ENCODE measurements around the gene EBF3.

DNA sequence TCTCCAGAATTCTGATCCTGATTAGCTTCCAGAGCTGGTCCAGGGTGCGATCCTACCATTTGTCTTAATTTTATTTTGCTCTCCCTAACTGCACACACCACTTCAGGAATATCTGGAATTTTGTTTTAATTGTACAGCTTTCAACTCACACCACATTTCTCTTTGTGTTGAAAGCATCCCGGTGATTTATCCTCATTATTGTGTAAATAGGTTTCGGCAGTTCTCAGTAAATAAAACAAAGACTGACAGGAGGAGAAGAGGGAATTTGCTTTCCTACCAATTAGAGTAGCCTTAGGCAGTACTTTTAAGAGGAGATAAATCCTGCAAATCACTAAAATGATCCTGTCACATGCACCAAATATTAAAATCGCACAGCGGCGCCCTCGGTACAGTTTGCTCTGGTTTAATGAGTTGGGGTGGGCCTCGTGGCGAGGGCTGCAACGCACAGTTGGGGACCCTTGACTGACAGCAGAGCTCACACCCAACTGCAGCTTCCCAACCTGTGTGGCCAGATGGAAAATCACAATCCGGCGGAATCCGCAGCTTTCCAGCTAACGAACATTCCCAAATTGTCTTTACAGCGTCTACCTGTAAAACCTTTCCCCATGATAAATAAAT, 62.6 kb downstream of the EBF3 start:
- TF ChIP-seq, protein P1, sequence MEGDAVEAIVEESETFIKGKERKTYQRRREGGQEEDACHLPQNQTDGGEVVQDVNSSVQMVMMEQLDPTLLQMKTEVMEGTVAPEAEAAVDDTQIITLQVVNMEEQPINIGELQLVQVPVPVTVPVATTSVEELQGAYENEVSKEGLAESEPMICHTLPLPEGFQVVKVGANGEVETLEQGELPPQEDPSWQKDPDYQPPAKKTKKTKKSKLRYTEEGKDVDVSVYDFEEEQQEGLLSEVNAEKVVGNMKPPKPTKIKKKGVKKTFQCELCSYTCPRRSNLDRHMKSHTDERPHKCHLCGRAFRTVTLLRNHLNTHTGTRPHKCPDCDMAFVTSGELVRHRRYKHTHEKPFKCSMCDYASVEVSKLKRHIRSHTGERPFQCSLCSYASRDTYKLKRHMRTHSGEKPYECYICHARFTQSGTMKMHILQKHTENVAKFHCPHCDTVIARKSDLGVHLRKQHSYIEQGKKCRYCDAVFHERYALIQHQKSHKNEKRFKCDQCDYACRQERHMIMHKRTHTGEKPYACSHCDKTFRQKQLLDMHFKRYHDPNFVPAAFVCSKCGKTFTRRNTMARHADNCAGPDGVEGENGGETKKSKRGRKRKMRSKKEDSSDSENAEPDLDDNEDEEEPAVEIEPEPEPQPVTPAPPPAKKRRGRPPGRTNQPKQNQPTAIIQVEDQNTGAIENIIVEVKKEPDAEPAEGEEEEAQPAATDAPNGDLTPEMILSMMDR (IDR thresholded peaks at IDR 0.05 in 2 of 3, conservative IDR thresholded peaks at IDR 0.05 in 1 of 3; ENCODE audit: borderline replicate concordance in 1 of 3, insufficient read depth in 1 of 3, low read depth in 2 of 3, low read length in 2 of 3) = no peak
- TF ChIP-seq, protein P2, sequence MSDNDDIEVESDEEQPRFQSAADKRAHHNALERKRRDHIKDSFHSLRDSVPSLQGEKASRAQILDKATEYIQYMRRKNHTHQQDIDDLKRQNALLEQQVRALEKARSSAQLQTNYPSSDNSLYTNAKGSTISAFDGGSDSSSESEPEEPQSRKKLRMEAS (IDR thresholded peaks at IDR 0.05) = no peak
- TF ChIP-seq ZFX (IDR thresholded peaks at IDR 0.05) (no peak), POLR2AphosphoS5 (IDR thresholded peaks at IDR 0.05; ENCODE audit: low read depth, low read length) (no peak), EZH2phosphoT487 (IDR thresholded peaks at IDR 0.05; ENCODE audit: borderline replicate concordance) (no peak)

Data from HCT116 (cell line).